Smooth muscle cell (in vitro differentiated cells): ENCODE results near the gene RRBP1. TPM values are rescaled to one million over a fixed set of nuclear protein-coding genes. Genes with fewer than 3 reads are reported as not detected.

Source experiments
- DNase-seq: peaks from one replicate; lab custom pipeline; 2025; ENCODE audit not compliant: unreplicated experiment; lab: John Stamatoyannopoulos, UW
- H2AFZ ChIP-seq: fragments of 200-600 bp; sonication (generic); 2 replicates; pipeline ENCODE4 v1.6.0; 2016; ENCODE audit warnings: antibody characterized with exemption, low read depth, mild to moderate bottlenecking
- H3F3A ChIP-seq: fragments of 200-600 bp; sonication (generic); 2 replicates; pipeline ENCODE4 v1.6.0; 2017; ENCODE audit warnings: antibody characterized with exemption, low read depth
- H3K27ac ChIP-seq: fragments of 200-600 bp; sonication (generic); 2 replicates; pipeline ENCODE4 v1.5.1; 2016; ENCODE audit warnings: low read depth, mild to moderate bottlenecking
- H3K27me3 ChIP-seq: fragments of 200-600 bp; sonication (generic); 2 replicates; pipeline ENCODE4 v1.6.1; 2016; ENCODE audit warnings: low read depth, mild to moderate bottlenecking
- H3K36me3 ChIP-seq: fragments of 200-600 bp; sonication (generic); 2 replicates; pipeline ENCODE4 v1.5.1; 2016; ENCODE audit warnings: low read depth
- H3K4me1 ChIP-seq: fragments of 200-600 bp; sonication (generic); 2 replicates; pipeline ENCODE4 v1.5.1; 2016; ENCODE audit warnings: low read depth
- H3K4me2 ChIP-seq: fragments of 200-600 bp; sonication (generic); 2 replicates; pipeline ENCODE4 v1.6.0; 2016; ENCODE audit warnings: mild to moderate bottlenecking
- H3K4me3 ChIP-seq: fragments of 200-600 bp; sonication (generic); 2 replicates; pipeline ENCODE4 v1.5.1; 2016; ENCODE audit warnings: mild to moderate bottlenecking
- H3K79me2 ChIP-seq: fragments of 200-600 bp; sonication (generic); 2 replicates; pipeline ENCODE4 v1.6.0; 2016; ENCODE audit warnings: low read depth, mild to moderate bottlenecking
- H3K9ac ChIP-seq: fragments of 200-600 bp; sonication (generic); 2 replicates; pipeline ENCODE4 v1.6.0; 2016; ENCODE audit warnings: low read depth
- H3K9me3 ChIP-seq: fragments of 200-600 bp; sonication (generic); replicated peaks from 2 replicates; pipeline ENCODE4 v1.5.1; 2016; ENCODE audit warnings: low read depth
- H4K20me1 ChIP-seq: fragments of 200-600 bp; sonication (generic); 2 replicates; pipeline ENCODE4 v1.6.0; 2016; ENCODE audit warnings: low read depth
- CTCF ChIP-seq: fragments of 200-600 bp; sonication (generic); IDR thresholded peaks from 2 replicates; pipeline ENCODE4 v1.5.1; 2017; ENCODE audit warnings: borderline replicate concordance, mild to moderate bottlenecking, antibody characterized with exemption; ENCODE audit not compliant: insufficient read depth, poor library complexity, severe bottlenecking
- WGBS: methylation state at CpG from one replicate; pipeline ENCODE4 v1.1.7; 2016; ENCODE audit warnings: low lambda C conversion rate; 5-methylcytosine and 5-hydroxymethylcytosine counted together
- polyA plus RNA-seq: library from polyadenylated mRNA; unstranded; fragments of >200 nt; fragmentation: Nextera tagmentation; extraction: Ambion mirVana; gene quantifications from 2 replicates; pipeline ENCODE4 v1.2.1, GENCODE V29; 2016
- total RNA-seq: library from RNA; depleted of rRNA; stranded (reverse); fragments of >200 nt; gene quantifications from 2 replicates; pipeline ENCODE4 v1.2.3, GENCODE V29; 2014

Gene RRBP1, protein sequence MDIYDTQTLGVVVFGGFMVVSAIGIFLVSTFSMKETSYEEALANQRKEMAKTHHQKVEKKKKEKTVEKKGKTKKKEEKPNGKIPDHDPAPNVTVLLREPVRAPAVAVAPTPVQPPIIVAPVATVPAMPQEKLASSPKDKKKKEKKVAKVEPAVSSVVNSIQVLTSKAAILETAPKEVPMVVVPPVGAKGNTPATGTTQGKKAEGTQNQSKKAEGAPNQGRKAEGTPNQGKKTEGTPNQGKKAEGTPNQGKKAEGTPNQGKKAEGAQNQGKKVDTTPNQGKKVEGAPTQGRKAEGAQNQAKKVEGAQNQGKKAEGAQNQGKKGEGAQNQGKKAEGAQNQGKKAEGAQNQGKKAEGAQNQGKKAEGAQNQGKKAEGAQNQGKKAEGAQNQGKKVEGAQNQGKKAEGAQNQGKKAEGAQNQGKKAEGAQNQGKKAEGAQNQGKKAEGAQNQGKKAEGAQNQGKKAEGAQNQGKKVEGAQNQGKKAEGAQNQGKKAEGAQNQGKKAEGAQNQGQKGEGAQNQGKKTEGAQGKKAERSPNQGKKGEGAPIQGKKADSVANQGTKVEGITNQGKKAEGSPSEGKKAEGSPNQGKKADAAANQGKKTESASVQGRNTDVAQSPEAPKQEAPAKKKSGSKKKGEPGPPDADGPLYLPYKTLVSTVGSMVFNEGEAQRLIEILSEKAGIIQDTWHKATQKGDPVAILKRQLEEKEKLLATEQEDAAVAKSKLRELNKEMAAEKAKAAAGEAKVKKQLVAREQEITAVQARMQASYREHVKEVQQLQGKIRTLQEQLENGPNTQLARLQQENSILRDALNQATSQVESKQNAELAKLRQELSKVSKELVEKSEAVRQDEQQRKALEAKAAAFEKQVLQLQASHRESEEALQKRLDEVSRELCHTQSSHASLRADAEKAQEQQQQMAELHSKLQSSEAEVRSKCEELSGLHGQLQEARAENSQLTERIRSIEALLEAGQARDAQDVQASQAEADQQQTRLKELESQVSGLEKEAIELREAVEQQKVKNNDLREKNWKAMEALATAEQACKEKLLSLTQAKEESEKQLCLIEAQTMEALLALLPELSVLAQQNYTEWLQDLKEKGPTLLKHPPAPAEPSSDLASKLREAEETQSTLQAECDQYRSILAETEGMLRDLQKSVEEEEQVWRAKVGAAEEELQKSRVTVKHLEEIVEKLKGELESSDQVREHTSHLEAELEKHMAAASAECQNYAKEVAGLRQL (N-terminal part only)
- 142 and 180 TPM in 2 replicates for total RNA-seq
- polyA plus RNA-seq = 224 and 226 TPM in 2 replicates

DNA sequence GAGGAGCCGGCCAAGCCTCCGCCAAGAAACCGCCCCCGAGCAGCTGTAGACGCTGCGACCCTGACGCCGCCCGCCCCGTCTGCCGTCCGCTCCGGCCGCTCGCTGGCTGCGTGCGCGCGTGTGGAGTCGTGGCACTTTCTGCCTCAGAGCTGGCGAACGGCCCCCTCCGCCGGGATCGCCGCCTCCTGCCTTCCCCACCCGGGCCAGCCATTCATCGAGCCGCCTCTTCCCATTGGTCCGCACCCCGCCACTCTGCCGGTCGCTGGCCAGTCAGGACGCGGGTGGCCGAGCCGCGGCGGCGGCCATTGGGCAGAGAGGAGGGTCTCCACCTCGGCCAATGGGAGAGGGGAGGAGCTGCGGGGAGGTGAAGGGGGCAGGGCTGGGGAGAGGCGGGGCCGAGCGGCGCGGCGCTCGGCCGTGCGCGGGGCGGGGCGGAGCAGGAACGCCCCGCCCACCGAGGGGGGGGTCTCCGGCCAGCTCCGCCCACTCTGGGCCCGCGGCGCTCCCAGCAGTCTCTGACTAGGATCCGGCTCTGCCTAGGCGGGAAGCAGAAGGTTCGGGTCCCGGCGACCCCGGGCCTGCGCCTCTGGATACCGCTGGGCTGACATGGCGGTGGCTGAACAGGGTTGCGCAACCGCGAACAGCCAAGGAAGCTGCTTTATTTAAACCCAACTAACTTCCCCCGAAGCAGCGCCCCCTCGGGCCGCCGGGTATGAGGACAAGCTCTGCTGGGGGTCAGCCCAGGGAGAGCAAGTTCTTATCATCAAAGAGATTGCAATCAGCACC is at the start of gene RRBP1:
TSS of gene RRBP1 (minus strand) at position 140 of the 786 bp plus-strand sequence. CDS start 21,735 bp downstream, outside the sequence.
- peaks cover 38% of the 10 kb centered on the region for H4K20me1 ChIP-seq
- peak within 1 kb of the TSS; percentile 89 for H2AFZ ChIP-seq
- no peaks in the 10 kb centered on the region for H3K27me3 ChIP-seq
- H3K27ac ChIP-seq = peak within 1 kb of the TSS; percentile 87
- peak within 1 kb of the TSS; percentile 87 for H3K9ac ChIP-seq
- peaks cover 13% of the 10 kb centered on the region for H3K4me1 ChIP-seq
- peaks cover 13% of the 10 kb centered on the region for H3F3A ChIP-seq
- H3K4me3 ChIP-seq = peak within 1 kb of the TSS; percentile 98
- H3K79me2 ChIP-seq = peaks cover 40% of the 10 kb centered on the region
- H3K9me3 ChIP-seq = no peaks in the 10 kb centered on the region
- WGBS = 2% methylated on average over 61 of the region's 79 CpGs
- peak within 1 kb of the TSS; percentile 81 for H3K4me2 ChIP-seq
- peaks cover 4% of the 10 kb centered on the region for H3K36me3 ChIP-seq
- peak; percentile 62 for TF ChIP-seq CTCF
- peak; percentile 92 for DNase-seq

GRCh38 chr20:17731233-17731632 is 49.2 kb upstream of the RRBP1 start:
- Histone ChIP-seq H3K9me3 (no peaks in the 10 kb centered on the region), H4K20me1 (no peaks in the 10 kb centered on the region), H3K4me3 (no peak overlapping the region), H3K9ac (no peak overlapping the region), H3K79me2 (no peaks in the 10 kb centered on the region), H2AFZ (no peak overlapping the region), H3K4me2 (no peak overlapping the region), H3K27ac (no peak overlapping the region), H3F3A (no peaks in the 10 kb centered on the region), H3K4me1 (peaks cover 3% of the 10 kb centered on the region), H3K27me3 (no peaks in the 10 kb centered on the region), H3K36me3 (no peaks in the 10 kb centered on the region)
- DNase-seq = no peak
- 97% methylated on average over 5 of the region's 5 CpGs for WGBS
- TF ChIP-seq CTCF = no peak

DNA sequence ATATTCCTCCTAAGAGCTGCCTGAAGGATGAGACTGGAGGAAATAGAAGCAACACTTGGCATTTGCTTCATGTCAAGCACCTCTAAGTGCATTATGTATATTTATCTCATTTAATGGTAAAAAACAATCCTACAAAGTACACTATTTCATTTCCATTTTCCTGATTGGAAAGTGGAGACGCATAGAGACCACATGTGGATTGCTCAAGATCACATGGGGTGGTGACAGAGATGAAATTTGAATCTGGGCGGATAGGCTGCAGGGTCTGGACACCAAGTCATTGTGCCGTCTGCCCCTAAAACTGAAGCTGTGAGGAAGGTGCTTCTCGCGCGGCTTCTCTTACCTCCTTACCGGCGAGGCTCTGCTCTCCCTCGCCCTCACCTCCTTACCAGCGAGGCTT is 48.0 kb upstream of the RRBP1 start:
- Histone ChIP-seq H3K27ac (no peak overlapping the region), H2AFZ (no peak overlapping the region), H4K20me1 (no peaks in the 10 kb centered on the region), H3K27me3 (no peaks in the 10 kb centered on the region), H3K9me3 (no peaks in the 10 kb centered on the region), H3K4me2 (no peak overlapping the region), H3F3A (no peaks in the 10 kb centered on the region), H3K4me3 (no peak overlapping the region), H3K36me3 (no peaks in the 10 kb centered on the region), H3K79me2 (no peaks in the 10 kb centered on the region), H3K4me1 (no peaks in the 10 kb centered on the region), H3K9ac (no peak overlapping the region)
- TF ChIP-seq CTCF = no peak
- WGBS = 88% methylated on average over 10 of the region's 10 CpGs
- no peak for DNase-seq
